ENCODE measurements around the gene CEACAM20. TPM values are rescaled to one million over a fixed set of nuclear protein-coding genes. Genes with fewer than 3 reads are reported as not detected.
A peak's percentile ranks its signal among the peaks of the same experiment; 100 is the strongest.

The CEACAM20 gene
- total RNA-seq, 1 experiment from 2014 or later = not detected

GRCh38 chr19:44517146-44517545 is 12.3 kb downstream of the CEACAM20 start:
- no peak overlapping the region for H3K4me2 ChIP-seq (ENCODE audit: low read depth, low read length, poor library complexity, severe bottlenecking)
- no peak overlapping the region for H3K4me3 ChIP-seq (ENCODE audit: low read length)
- no peaks in the 10 kb centered on the region for H3K4me1 ChIP-seq (ENCODE audit: low read length)
- no peaks in the 10 kb centered on the region for H3K27me3 ChIP-seq (ENCODE audit: low read length)
- H3K27ac ChIP-seq (ENCODE audit: low read length) = no peak overlapping the region
- H3K36me3 ChIP-seq (ENCODE audit: insufficient read depth, low read length) = no peaks in the 10 kb centered on the region
- H3K9me2 ChIP-seq (replicated peaks; ENCODE audit: insufficient read depth, low read length) = no peaks in the 10 kb centered on the region
- H3K9ac ChIP-seq (ENCODE audit: low read length) = no peak overlapping the region
- DNase-seq = no peak
- peaks cover 6% of the 10 kb centered on the region; the same call in 1 of the 2 replicates for H3K9me3 ChIP-seq (ENCODE audit: low read length)
- no peak overlapping the region for H2AFZ ChIP-seq (ENCODE audit: low read length)
- H4K20me1 ChIP-seq (ENCODE audit: insufficient read depth, low read depth, low read length) = no peaks in the 10 kb centered on the region
- H3K79me2 ChIP-seq (ENCODE audit: low read length) = no peaks in the 10 kb centered on the region

GRCh38 chr19:44515907-44516306 is 13.6 kb downstream of the CEACAM20 start:
- Histone ChIP-seq H2AFZ (ENCODE audit: low read length) (no peak overlapping the region), H3K27ac (ENCODE audit: low read length) (no peak overlapping the region), H3K36me3 (ENCODE audit: insufficient read depth, low read length) (no peaks in the 10 kb centered on the region), H4K20me1 (ENCODE audit: insufficient read depth, low read depth, low read length) (no peaks in the 10 kb centered on the region), H3K79me2 (ENCODE audit: low read length) (no peaks in the 10 kb centered on the region), H3K9me3 (ENCODE audit: low read length) (no peaks in the 10 kb centered on the region), H3K27me3 (ENCODE audit: low read length) (no peaks in the 10 kb centered on the region), H3K4me1 (ENCODE audit: low read length) (no peaks in the 10 kb centered on the region), H3K9ac (ENCODE audit: low read length) (no peak overlapping the region), H3K4me2 (ENCODE audit: low read depth, low read length, poor library complexity, severe bottlenecking) (no peak overlapping the region), H3K9me2 (replicated peaks; ENCODE audit: insufficient read depth, low read length) (no peaks in the 10 kb centered on the region), H3K4me3 (ENCODE audit: low read length) (no peak overlapping the region)
- no peak for DNase-seq

GRCh38 chr19:44515031-44515430 is 14.4 kb downstream of the CEACAM20 start:
- DNase-seq = no peak
- Histone ChIP-seq H3K4me2 (ENCODE audit: low read depth, low read length, poor library complexity, severe bottlenecking) (no peak overlapping the region), H4K20me1 (ENCODE audit: insufficient read depth, low read depth, low read length) (no peaks in the 10 kb centered on the region), H3K4me3 (ENCODE audit: low read length) (no peak overlapping the region), H3K79me2 (ENCODE audit: low read length) (no peaks in the 10 kb centered on the region), H3K27me3 (ENCODE audit: low read length) (no peaks in the 10 kb centered on the region), H3K36me3 (ENCODE audit: insufficient read depth, low read length) (no peaks in the 10 kb centered on the region), H3K27ac (ENCODE audit: low read length) (no peak overlapping the region), H2AFZ (ENCODE audit: low read length) (no peak overlapping the region), H3K9ac (ENCODE audit: low read length) (no peak overlapping the region), H3K9me2 (replicated peaks; ENCODE audit: insufficient read depth, low read length) (no peaks in the 10 kb centered on the region), H3K9me3 (ENCODE audit: low read length) (no peaks in the 10 kb centered on the region), H3K4me1 (ENCODE audit: low read length) (no peaks in the 10 kb centered on the region)

- Histone ChIP-seq H3K4me2 (ENCODE audit: low read depth, low read length, poor library complexity, severe bottlenecking) (no peak overlapping the region), H3K27me3 (ENCODE audit: low read length) (no peaks in the 10 kb centered on the region), H4K20me1 (ENCODE audit: insufficient read depth, low read depth, low read length) (no peaks in the 10 kb centered on the region), H3K9me2 (replicated peaks; ENCODE audit: insufficient read depth, low read length) (no peaks in the 10 kb centered on the region), H3K9ac (ENCODE audit: low read length) (no peak overlapping the region), H3K79me2 (ENCODE audit: low read length) (no peaks in the 10 kb centered on the region), H3K9me3 (ENCODE audit: low read length) (no peaks in the 10 kb centered on the region), H3K27ac (ENCODE audit: low read length) (no peak overlapping the region), H3K36me3 (ENCODE audit: insufficient read depth, low read length) (no peaks in the 10 kb centered on the region), H2AFZ (ENCODE audit: low read length) (no peak overlapping the region), H3K4me3 (ENCODE audit: low read length) (no peak overlapping the region), H3K4me1 (ENCODE audit: low read length) (no peaks in the 10 kb centered on the region)
- DNase-seq = peak; percentile 79
Measured at GRCh38 chr19:44512326-44513298, 16.9 kb downstream of the CEACAM20 start.

- Histone ChIP-seq H3K4me1 (ENCODE audit: low read length) (no peaks in the 10 kb centered on the region), H3K4me2 (ENCODE audit: low read depth, low read length, poor library complexity, severe bottlenecking) (no peak overlapping the region), H2AFZ (ENCODE audit: low read length) (no peak overlapping the region), H3K9me3 (ENCODE audit: low read length) (no peaks in the 10 kb centered on the region), H3K27ac (ENCODE audit: low read length) (no peak overlapping the region), H3K79me2 (ENCODE audit: low read length) (no peaks in the 10 kb centered on the region), H3K27me3 (ENCODE audit: low read length) (no peaks in the 10 kb centered on the region), H3K36me3 (ENCODE audit: insufficient read depth, low read length) (no peaks in the 10 kb centered on the region), H3K9ac (ENCODE audit: low read length) (no peak overlapping the region), H3K4me3 (ENCODE audit: low read length) (no peak overlapping the region), H3K9me2 (replicated peaks; ENCODE audit: insufficient read depth, low read length) (no peaks in the 10 kb centered on the region), H4K20me1 (ENCODE audit: insufficient read depth, low read depth, low read length) (no peaks in the 10 kb centered on the region)
- DNase-seq = no peak
Measured at GRCh38 chr19:44509478-44509877, 20.0 kb downstream of the CEACAM20 start.

GRCh38 chr19:44499962-44500949 is 29.2 kb downstream of the CEACAM20 start, which contains the start of gene ZNF180:
Gene ZNF180, minus strand, starts transcription at chr19:44500522. Its CDS starts 3,188 bp downstream, at chr19:44497334.
- H4K20me1 ChIP-seq (ENCODE audit: insufficient read depth, low read depth, low read length) = no peaks in the 10 kb centered on the region
- no peaks in the 10 kb centered on the region for H3K9me2 ChIP-seq (replicated peaks; ENCODE audit: insufficient read depth, low read length)
- DNase-seq = peak; percentile 98
- peak within 1 kb of the TSS; percentile 81 for H3K9ac ChIP-seq (ENCODE audit: low read length)
- no peaks in the 10 kb centered on the region for H3K27me3 ChIP-seq (ENCODE audit: low read length)
- H3K4me1 ChIP-seq (ENCODE audit: low read length) = peaks cover 11% of the 10 kb centered on the region
- H3K4me2 ChIP-seq (ENCODE audit: low read depth, low read length, poor library complexity, severe bottlenecking) = peak within 1 kb of the TSS; percentile 65
- no peak within 1 kb of the TSS for H3K27ac ChIP-seq (ENCODE audit: low read length)
- H3K9me3 ChIP-seq (ENCODE audit: low read length) = peaks cover 42% of the 10 kb centered on the region
- H3K36me3 ChIP-seq (ENCODE audit: insufficient read depth, low read length) = peaks cover 36% of the 10 kb centered on the region
- peaks cover 46% of the 10 kb centered on the region for H3K79me2 ChIP-seq (ENCODE audit: low read length)
- H3K4me3 ChIP-seq (ENCODE audit: low read length) = peak within 1 kb of the TSS; percentile 84
- H2AFZ ChIP-seq (ENCODE audit: low read length) = peak within 1 kb of the TSS; percentile 99

GRCh38 chr19:44499559-44499958 is 29.9 kb downstream of the CEACAM20 start:
- H3K9me2 ChIP-seq (replicated peaks; ENCODE audit: insufficient read depth, low read length) = no peaks in the 10 kb centered on the region
- peaks cover 11% of the 10 kb centered on the region for H3K4me1 ChIP-seq (ENCODE audit: low read length)
- no peak overlapping the region for H3K27ac ChIP-seq (ENCODE audit: low read length)
- peaks cover 45% of the 10 kb centered on the region for H3K9me3 ChIP-seq (ENCODE audit: low read length)
- no peaks in the 10 kb centered on the region for H3K27me3 ChIP-seq (ENCODE audit: low read length)
- H3K79me2 ChIP-seq (ENCODE audit: low read length) = peaks cover 51% of the 10 kb centered on the region
- no peaks in the 10 kb centered on the region for H4K20me1 ChIP-seq (ENCODE audit: insufficient read depth, low read depth, low read length)
- H3K4me3 ChIP-seq (ENCODE audit: low read length) = peak overlapping the region; percentile 84
- peaks cover 43% of the 10 kb centered on the region for H3K36me3 ChIP-seq (ENCODE audit: insufficient read depth, low read length)
- peak overlapping the region; percentile 65 for H3K4me2 ChIP-seq (ENCODE audit: low read depth, low read length, poor library complexity, severe bottlenecking)
- peak overlapping the region; percentile 99; the same call in 1 of the 2 replicates for H2AFZ ChIP-seq (ENCODE audit: low read length)
- H3K9ac ChIP-seq (ENCODE audit: low read length) = peak overlapping the region; percentile 81
- no peak for DNase-seq
